Activated T-cell treated with anti-CD3 and anti-CD28 coated beads for 24 hours (primary cell): ENCODE measurements around the gene ZNF385B.
"Not testable (repeated sequence)": the region's sequence is repeated elsewhere in the genome, so short reads cannot be mapped to it uniquely, and the experiment has no call there.

ENCODE experiments used
- DNase-seq: peaks from one replicate; pipeline ENCODE4 v3.0.0-alpha.2; 2020; ENCODE audit warnings: low read depth

Gene ZNF385B

DNA sequence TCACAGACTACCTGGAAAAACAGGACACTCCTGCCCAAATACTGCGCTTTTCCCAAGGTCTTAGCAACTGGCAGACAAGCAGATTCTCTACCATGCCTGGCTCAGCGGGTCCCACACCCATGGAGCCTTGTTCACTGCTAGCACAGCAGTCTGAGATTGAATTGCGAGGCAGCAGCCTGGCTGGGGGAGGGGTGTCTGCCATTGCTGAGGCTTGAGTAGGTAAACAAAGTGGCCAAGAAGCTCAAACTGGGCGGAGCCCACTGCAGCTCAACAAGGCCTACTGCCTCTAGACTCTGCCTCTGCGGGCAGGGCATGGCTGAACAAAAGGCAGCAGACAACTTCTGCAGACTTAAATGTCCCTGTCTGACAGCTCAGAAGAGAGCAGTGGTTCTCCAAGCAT is 231.6 kb downstream of the ZNF385B start:
- not testable (repeated sequence) for DNase-seq

DNA sequence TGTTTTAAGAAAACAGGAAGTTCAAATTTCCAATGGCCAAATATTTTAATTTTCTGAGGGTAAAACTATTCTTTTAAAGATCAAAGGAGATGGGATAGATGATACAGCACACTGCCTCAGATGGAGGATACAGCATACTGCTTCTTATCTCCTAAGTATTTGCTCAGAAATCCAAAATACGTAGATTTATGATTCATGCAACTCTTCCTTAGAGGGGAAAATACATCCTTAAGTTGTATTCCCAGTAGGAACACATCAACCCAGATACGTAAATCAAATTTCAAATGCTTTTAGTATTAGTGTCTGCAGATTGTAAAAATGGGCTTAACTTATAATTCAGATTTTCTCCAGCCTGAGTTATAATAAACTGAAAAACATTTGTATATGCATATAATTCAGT is 235.2 kb downstream of the ZNF385B start:
- no peak for DNase-seq

DNA sequence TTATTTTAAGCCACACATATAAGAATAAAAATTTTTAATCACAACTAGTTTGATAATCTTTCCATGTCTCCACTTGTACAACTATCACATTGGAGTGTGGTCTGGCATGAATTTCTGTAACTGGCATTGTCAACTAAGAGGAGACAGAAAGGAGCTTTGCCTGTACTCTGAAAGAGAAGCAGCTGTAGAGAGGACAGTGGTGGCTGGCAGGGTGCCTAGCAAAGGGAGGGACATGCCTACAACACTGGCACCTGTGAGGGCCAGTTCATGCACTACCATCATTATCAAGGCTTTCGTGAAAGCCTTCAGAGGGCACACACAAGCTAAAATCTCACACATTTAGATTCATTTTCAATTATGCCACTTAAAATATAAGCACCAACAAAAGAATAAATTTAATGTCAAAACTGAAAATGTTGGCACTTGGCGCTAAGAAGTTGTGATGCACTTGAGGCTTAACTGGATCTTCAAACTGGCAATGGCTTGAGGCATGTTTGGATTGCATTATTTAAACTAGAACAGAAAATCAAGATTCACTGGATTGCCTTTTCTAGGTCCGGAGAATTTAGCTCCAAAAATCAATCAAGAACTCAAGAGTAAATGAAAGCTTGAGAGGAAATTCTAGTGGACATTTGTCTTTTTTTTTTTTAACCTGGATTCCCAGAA is 238.6 kb downstream of the ZNF385B start:
- DNase-seq: no peak

DNA sequence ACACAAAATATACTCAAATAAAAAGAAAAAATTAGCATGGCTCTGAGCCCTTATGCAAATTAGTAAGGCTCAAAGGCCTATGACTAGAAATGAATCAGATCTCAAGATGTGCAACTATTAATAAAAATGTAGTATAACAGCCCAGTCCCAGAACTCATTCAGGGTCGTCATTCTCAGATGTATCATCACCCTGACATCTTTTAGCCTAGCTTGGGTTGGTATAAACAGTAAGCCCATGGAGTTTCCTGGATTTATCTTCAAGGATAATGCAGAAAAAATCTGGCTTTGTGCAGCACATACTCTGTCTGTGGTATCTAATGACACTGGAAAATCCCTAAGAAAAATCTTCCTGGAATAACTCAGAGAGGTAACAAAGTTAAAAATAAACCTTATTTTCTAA is 239.3 kb downstream of the ZNF385B start:
- no peak for DNase-seq

DNA sequence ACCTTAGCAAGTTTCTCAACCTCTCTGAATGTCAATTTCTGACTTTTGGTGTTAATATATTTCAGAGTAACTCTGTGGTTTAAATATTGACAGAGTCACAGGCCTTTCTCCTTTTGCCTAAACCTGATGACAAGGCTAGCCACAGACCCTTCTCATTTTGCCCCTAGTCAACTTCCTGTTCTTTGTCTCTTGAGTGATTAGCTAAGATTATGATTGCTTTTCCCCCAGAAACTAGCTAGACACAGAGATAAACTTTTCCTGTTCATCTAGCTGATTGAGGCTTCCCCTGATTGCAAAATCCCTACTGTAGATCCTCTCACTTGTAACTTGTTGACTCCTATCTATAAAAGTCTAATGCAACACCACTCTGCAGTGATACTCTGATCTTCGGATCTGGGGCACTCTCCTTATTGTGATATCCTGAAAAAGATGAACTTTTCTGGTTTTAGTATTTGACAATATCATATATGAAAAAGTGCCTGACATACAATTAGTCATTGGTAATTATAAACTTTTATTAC is 241.4 kb downstream of the ZNF385B start:
- DNase-seq: no peak

DNA sequence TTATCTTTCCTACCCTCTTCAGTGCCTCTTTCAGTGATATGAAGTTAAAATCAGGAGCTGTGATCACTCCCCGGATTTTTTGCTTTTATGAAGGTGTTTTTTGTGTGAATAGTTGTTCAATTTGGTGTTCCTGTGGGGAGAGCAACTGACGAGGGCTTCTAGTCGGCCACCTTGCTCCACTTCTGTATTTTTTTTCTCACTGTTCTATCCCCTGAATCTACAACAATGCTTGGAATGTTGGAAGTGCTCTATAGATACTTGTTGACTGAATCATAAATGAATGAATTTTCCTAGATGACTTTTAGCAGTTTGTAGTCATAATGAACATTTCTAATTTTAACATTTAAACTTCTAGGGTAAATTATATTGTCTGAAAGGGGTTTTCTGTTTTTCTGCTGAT is 247.3 kb downstream of the ZNF385B start:
- DNase-seq: no peak

DNA sequence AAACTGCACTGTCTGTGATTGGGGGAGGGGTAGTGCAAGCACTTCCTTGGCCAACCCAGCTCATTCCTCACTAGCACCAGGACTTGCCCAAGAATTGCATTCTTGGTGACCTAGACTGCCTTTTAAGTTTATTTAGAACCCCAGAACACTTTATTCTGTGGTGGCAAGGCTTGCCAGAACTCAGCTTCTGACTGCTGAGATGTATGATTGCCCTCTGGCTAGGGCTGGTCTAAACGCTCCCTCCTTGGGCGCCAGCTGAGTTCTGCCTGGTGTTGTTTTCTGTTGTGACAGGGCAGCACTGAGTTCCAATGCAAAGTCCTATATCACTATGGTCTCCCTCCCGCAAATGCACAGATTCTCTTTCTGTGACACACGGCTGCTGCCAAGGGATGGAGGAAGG is 247.7 kb downstream of the ZNF385B start:
- no peak for DNase-seq

DNA sequence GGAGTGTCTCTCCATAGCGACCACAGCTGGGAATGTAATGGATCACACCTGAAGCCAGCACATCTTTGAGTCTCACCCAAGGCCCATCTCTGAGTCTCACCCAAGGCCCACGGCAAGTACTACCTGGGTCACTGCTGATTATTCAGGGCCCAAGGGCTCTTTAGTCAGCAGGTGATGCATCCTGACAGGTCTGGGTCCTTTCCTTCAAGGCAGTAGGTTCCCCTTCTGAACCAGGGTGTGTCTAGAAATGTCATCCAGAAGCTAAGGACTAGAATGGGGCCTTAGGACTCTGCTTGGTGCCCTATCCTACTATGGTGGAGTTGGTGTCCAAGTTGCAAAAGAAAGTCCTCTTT is 248.1 kb downstream of the ZNF385B start:
- DNase-seq: no peak

DNA sequence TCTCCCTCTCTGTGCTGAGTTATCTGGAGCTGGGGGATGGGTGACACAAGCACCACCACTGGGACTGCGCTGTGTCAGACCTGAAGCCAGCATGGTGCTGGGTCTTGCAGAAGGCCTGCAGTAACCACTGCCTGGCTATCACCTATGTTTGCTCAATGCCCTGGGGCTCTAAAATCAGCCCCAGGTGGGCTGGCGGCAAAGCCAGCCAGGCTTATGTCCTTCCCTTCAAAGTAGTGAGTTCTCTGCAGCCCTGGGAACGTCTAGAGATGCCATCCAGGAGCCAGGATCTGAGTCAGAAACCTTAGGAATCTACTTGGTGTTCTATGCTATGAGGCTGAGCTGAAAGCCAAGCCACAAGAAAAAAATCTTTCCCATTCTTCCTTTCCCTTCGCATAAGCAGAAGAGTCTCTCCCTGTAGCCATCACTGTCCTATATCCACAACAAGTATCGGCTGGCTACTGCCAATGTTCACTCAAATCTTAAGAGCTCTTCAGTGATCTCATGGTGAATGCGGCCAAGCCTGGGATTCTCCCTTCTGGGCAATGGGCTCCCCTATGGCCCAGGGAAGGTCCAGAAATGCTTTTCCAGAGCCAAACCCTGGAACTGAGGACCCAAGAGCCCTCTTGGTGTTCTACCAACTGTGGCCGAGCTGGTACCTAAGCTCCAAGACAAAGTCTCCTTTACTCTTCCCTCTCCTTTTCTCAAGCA is 248.7 kb downstream of the ZNF385B start:
- no peak for DNase-seq

DNA sequence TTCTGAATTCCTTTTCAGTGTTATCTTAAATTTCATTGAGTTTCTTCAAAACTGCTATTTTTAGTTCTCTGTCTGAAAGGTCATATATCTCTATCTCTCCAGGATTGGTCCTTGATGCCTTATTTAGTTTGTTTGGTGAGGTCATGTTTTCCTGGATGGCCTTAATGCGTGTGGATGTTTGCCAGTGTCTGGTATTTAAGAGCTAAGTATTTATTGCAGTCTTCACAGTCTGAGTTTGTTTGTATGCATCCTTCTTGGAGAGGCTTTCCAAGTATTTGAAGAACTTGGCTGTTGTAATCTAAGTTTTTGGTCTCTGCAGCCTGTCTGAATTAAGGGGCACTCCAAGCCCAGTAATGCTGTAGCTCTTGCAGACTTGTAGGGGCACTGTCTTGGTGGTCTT is 249.3 kb downstream of the ZNF385B start:
- no peak for DNase-seq

DNA sequence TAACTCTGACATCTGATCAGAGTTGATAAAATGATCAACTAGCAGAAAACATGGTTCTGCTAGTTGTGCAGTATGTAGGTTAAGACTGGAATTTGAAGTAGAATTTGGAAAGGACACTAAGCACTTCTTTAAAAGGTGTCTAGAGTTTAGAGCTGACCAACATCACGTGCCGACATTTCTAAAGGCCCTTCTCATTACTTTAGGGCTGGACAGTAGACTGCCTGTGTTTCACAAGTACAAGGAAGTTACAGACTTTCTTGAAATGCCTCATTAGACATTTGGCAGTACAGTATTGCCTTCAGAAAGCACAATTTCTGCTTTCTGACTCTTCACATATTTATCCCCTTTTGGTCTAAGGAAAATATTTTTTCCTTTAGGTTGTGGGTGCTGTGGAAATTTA is 255.3 kb downstream of the ZNF385B start:
- no peak for DNase-seq

DNA sequence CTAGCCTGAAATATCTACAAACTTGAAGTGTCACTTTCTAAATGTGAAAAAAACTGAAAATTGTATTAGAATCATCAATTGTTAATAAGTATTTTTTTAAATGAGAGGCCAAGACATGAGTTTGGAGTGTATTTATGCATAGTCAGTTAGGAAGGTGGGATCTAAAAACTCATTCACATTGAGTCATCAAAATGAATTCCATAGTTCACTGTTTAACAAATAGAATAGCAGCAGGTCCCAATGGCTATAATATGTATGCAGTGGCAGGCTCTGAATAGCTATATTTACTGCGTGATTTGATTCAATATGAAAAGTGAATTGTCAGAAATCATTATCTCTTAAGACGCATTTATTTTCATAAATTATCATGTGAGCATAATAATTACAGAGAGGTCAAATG is 256.1 kb downstream of the ZNF385B start:
- DNase-seq: no peak

DNA sequence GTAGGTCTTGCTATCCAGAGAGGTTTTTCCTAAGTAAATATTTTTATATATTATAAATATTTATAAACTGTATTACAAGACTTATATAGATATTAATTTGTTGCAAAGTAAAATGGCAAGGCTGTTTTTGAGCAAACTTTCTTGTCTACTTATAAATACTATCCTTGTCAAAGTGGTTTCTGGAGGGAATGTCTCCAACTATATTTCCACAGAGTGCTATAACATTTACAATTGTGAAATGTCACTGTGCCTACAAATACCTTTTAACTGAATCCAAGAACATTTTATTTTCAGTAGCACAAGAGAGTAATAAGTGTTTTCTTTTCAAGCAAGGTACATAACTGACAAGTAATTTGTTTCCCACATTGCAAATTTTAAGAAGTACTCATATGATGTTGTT is 256.8 kb downstream of the ZNF385B start:
- DNase-seq: no peak

DNA sequence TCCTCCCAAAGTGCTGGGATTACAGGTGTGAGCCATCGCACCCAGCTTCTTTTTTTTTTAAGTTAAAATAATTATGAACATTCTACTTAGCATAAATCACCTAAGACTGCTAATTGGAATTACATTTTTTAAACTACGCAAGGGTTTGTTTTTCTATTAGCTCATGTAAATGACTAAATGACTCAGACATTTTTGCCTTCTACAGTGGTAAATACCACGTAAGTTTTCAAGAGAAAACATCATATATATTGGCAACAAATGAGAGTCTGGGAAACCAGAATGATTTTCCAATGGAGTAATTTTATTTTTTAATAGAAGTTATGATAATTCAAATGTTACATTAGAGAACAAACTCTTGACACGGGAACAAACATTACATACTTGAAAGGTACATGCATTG is 259.0 kb downstream of the ZNF385B start:
- no peak for DNase-seq

DNA sequence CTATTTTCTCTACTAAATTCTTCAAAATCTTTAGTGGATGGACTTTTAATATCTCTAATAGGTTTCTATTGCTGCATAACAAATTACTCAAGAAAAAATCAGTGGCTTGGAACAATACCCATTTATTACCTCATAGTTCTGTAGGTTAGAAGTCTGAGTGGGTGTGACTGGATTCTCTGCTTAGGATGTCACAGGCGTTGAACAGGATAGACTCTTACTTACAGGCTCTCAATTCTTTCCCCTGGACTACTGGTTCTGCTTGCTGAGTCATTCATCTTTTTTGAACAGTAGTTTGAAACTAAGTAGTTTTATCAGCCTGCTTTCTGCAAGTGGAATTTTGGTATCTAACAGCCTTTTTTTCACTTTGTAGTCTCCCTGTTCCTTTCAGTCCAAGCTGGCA is 265.4 kb downstream of the ZNF385B start:
- DNase-seq: no peak

DNA sequence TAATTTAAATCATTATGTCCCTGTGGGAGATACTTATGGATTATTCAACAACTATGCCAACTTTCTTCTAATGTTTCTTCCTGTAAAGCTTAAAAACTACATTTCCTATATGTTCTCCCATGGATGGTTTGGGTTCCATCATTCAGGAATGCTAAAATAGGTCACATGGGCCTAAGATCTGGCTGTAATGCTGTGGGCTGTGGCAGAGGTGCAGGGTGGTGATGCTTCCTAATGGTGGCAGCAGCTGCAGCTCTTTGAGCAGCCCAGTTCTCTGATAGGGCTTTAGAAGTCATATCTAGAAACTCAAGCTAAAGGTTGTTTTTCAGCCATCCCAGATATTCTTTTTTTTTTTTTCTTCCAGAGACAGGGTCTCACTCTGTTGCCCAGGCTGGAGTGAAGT is 266.1 kb downstream of the ZNF385B start:
- DNase-seq: no peak

DNA sequence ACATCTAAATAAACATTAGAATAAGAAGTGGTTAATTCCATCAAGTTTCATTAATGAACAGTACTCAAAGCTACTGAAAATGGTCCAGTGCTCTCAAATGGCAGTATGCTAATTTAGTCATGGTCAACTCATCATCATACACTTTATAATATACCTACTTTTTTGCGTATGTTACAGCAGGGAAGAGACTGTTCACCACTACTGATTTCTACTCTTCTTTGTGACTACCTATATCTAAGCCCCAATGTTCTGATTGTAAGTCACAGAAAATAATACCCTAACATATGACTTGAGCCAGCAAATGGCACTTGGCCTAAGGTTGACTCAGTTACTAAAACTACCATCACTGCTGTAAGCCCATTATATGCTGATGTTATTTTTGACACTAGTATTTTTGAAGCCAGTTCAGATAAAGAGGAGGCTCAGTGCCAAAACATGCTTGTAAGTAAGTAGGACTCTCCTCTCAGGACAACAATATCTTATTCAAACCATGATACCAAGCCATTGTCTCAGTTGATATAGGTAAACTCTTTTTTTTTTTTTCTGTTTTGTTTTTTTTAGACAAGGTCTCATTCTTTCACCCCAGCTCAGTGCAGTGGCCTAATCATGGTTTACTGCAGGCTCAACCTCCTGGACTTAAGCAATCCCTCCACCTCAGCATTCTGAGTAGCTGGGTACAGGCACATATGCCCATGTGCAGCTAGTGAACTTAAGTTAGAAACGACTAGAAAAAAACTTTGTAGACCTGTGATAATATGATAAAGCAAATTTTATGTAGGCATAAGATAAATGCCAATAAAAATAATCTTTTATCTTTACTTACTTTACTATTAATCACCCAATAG is 266.9 kb downstream of the ZNF385B start:
- no peak for DNase-seq

DNA sequence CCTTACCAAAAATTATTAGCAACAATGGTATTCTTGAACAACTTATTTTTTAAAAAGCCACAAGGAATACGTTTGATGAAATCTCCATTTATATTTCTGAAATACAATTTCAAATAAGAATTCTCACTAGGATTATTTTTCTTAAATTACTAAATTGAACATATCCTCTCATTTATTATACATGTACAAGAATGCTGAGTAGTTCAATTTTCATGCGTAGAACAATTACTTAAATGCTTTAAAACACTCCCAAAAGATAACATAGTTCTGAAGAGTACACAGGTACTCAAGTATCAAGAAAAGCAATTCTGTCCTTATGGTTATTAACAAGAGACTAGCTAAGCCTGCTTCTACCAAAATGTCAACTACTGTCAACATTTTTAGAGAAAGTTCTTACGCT is 268.1 kb downstream of the ZNF385B start:
- no peak for DNase-seq

DNA sequence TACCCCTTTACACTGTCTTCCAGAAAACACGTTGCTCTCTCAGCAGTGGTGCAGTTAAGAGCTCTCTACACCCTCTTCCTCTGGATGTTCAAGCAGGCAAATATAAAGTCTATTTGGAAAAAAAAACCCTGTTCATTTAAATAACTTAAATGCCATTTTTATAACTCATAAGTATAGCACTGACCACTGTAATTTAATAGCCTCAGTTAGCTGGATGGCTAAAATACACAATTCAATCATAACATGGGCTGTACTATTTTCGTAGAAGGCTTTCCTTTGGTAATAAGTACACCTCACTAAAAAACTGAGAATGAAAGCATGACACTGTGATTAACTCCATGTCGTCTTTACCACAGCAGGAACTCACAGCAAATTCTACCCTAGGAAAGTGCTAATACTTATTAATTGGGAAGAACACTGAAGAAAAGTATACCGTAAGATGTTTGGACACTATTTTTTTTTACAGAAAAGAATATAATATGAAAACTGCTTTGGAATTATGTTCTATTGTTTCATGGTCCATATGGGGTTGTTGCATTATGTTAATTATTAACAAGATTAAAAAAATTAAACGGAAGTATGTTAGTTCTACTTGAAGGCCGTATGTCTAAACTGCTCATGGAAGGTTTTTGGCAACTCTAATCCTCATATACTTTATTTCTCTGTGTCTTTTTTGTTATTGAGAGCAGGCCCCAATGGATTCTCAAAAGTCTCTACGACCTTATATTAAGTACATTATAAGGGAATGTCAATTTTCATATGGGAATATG is 269.1 kb downstream of the ZNF385B start:
- DNase-seq: no peak

DNA sequence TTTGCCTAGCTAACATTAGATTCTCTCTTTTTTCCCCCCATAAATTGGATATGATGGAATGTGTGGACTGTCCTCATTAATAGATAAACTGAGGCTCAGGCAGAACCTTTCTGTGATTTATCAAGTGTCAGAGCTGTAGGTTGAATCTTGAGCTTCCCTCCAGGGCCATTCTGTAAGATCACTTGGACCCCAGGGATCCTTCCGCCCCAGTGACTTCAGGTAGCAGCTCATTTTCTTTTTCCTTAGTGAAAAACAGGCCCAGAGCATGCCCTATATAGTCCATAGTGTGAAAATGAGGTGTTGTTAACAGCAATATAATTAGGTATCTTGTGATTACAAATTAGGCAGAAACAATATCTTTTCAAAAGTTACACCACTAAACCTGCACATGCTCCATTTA is 269.7 kb downstream of the ZNF385B start:
- no peak for DNase-seq

DNA sequence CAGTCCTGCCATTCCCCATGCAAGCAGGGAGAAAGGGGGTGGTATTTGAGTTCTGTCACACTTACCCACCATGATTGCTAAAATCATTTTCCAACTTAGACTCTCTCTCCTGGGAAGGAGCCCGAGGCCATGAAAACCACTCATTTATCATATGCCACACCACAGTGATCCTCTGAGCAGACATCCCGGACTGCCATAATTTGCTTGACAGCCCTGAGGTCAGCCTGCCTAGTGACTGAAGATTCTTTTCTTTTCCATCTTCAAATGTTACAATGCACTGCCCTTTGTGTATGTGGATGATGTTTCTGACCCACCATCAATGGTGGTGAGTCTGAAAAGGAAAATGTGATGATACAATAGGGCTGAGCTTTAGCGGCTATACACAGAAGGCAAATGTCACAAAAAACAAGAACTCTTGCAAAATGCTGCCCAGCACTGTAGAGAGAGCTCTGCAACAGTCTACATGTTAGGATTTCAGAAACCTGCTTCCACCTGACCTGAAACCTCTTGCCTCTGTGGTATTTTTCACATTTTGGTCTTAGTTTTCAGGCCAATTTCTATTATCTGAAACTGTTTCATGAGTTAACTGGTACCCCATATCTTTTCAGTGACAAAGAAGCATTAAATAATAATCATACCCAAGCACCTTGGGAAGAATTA is 272.8 kb downstream of the ZNF385B start:
- no peak for DNase-seq

DNA sequence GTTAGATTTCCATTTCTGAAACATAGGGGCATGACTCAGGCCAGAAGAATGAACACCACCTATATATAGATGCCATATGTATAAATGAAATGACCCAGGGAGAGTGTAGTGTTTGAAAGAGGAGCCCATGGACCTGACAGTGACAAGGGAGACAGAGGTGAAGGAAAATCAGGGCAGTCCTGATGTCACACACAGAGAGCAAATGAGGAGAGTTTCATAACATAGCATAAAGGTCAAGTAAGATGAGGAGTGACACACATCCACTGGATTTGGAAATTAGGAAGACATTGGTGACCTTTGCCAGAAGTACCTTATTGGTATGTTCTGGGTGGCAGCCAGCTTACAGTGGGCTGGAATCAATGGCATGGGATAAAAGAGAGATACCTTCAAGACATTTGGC is 276.7 kb downstream of the ZNF385B start:
- no peak for DNase-seq
